IPS-20b (cell line): ENCODE measurements around the gene MAPKAP1.
"Not testable (repeated sequence)": the region's sequence is repeated elsewhere in the genome, so short reads cannot be mapped to it uniquely, and the experiment has no call there.

Experiments
- H3K27ac ChIP-seq: one replicate; pipeline ENCODE4 v1.5.1; 2013; ENCODE audit warnings: low read length
- H3K27me3 ChIP-seq: 2 replicates; pipeline ENCODE4 v1.6.1; 2013; ENCODE audit warnings: mild to moderate bottlenecking, low read length, inconsistent platforms; ENCODE audit not compliant: insufficient read depth
- H3K36me3 ChIP-seq: 2 replicates; pipeline ENCODE4 v1.6.1; 2013; ENCODE audit warnings: low read depth, mild to moderate bottlenecking, inconsistent platforms, low read length, moderate library complexity; ENCODE audit not compliant: insufficient read depth
- H3K4me1 ChIP-seq: 2 replicates; pipeline ENCODE4 v1.6.1; 2013; ENCODE audit warnings: mild to moderate bottlenecking, control low read depth, inconsistent platforms, low read length, moderate library complexity; ENCODE audit not compliant: insufficient read depth
- H3K4me3 ChIP-seq: 2 replicates; pipeline ENCODE4 v1.5.1; 2013; ENCODE audit warnings: mild to moderate bottlenecking, low read length, inconsistent platforms
- H3K9ac ChIP-seq: 2 replicates; pipeline ENCODE4 v1.6.1; 2013; ENCODE audit warnings: low read depth, mild to moderate bottlenecking, inconsistent platforms, low read length, moderate library complexity
- H3K9me3 ChIP-seq: 2 replicates; pipeline ENCODE4 v1.6.1; 2013; ENCODE audit warnings: mild to moderate bottlenecking, low read depth, low read length, inconsistent platforms; ENCODE audit not compliant: insufficient read depth

MAPKAP1 gene

DNA sequence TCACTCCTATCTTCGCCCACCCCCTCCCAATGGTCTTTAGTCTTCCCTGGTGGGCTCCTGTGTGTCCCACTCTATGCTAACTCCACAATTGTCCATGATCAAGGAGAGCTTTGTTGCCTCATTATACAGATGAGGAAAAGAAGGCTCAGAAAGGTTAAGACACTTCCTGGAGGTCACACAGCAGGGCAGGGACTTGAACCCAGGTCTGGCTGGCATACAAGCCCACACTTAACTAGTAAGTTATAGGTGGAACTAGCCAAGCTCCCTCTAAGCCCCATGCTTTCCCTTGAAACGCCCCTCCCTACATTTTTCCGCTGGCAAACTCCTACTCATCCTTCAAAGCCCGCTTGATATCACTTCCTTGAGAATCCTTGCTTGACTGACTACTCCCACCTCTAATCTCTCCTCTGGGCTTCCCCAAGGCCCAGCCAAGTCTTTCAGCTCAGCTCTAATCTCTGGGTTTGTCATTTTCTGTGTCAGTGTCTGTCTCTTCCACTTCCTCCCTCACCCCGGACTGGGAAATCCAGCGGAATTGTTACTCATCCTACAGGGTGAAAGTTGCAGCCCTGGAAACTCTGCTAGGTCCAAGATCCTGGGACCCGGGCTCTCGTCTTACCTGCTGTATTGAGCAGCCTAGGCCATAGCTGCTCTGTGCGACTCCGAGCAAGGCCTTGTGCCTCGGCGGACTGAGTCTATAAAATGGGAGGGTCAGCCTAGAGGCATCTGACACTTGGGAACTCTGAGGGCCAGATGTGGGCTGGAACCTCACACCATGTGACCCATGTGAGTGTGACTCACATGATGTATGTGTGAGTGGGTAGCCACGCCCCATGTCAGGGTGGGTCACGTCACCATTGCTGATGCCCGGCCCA lies 300.8 kb downstream of the MAPKAP1 start:
- Histone ChIP-seq H3K36me3 (no peaks in the 10 kb centered on the region), H3K9me3 (no peaks in the 10 kb centered on the region), H3K4me1 (no peaks in the 10 kb centered on the region), H3K9ac (no peak overlapping the region), H3K27me3 (peaks cover 23% of the 10 kb centered on the region), H3K27ac (no peak overlapping the region), H3K4me3 (no peak overlapping the region)

DNA sequence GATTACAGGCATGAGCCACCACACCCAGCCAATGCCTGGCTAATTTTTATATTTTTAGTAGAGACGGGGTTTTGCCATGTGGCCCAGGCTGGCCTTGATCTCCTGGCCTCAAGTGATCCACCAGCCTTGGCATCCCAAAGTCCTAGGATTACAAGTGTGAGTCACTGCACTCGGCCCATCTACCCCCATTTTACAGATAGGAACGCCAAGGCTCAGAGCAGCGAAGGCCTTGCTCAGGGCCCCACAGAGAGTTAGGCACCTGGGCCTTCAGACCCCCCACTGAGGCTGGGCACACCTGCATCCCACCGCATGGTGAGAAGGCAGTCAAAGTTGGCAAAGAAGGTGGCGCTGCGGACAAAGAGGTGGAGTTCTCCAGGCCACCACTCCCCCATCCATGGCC lies 302.3 kb downstream of the MAPKAP1 start:
- H3K27me3 ChIP-seq: peaks cover 23% of the 10 kb centered on the region

GRCh38 chr9:125400725-125401716 lies 306.0 kb downstream of the MAPKAP1 start:
- H3K27ac ChIP-seq: no peak overlapping the region
- H3K9ac ChIP-seq: no peak overlapping the region
- H3K9me3 ChIP-seq: no peaks in the 10 kb centered on the region
- no peak overlapping the region for H3K4me3 ChIP-seq
- H3K4me1 ChIP-seq: no peaks in the 10 kb centered on the region
- H3K36me3 ChIP-seq: no peaks in the 10 kb centered on the region
- H3K27me3 ChIP-seq: no peaks in the 10 kb centered on the region

More for the DNA sequence above, 302.3 kb downstream of the MAPKAP1 start:
- H3K9me3 ChIP-seq: no peaks in the 10 kb centered on the region
- no peak overlapping the region for H3K4me3 ChIP-seq
- H3K9ac ChIP-seq: no peak overlapping the region
- H3K4me1 ChIP-seq: no peaks in the 10 kb centered on the region
- no peaks in the 10 kb centered on the region for H3K36me3 ChIP-seq
- H3K27ac ChIP-seq: no peak overlapping the region

- H3K4me3 ChIP-seq, H3K9ac ChIP-seq, H3K9me3 ChIP-seq, H3K27me3 ChIP-seq, H3K27ac ChIP-seq, H3K36me3 ChIP-seq, H3K4me1 ChIP-seq: not testable (repeated sequence)
These were observed 306.8 kb downstream of the MAPKAP1 start for GRCh38 chr9:125400232-125400631.

DNA sequence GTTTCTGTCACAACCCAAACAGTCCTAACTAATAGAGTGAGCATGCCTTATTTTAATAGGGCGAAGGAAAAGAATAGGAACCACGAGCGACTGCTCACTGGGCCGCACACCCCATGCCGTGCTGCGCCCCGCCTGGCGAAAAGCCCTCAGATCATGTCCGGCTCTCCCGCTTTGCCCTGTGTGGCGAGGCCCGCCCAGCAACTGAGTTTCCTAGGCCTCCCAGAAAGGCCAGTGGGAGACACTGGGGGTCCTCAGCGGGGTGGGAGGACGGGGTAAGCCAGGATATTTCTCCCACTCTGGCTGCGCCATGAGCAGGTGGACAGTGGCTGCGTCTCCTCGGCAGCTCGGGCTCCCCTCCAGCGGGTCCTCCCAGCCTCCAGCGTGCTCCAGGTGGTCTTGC lies 307.3 kb downstream of the MAPKAP1 start:
- no peak overlapping the region for H3K9ac ChIP-seq
- no peak overlapping the region for H3K27ac ChIP-seq
- no peaks in the 10 kb centered on the region for H3K36me3 ChIP-seq

DNA sequence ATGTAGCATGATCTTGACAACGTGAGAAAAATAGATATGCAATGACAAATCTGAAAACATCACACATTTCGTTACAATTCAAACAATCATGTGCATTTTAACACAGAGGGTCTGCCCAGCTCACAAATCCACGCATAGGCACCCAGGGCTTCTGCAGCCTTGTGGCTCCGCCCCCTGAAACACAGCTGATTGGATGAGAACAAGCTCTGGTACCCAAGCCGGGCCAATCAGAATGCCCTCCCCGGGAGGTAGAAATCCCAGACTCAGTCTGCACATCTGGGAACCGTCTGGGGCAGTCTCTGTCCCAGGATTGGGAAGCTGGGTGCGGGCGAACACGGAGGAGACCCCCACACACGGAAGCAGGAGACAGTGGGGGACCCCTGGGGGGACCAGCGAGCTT lies 307.8 kb downstream of the MAPKAP1 start:
- no peaks in the 10 kb centered on the region for H3K36me3 ChIP-seq
- no peak overlapping the region for H3K9ac ChIP-seq

More for the DNA sequence above, 307.3 kb downstream of the MAPKAP1 start:
- H3K27me3 ChIP-seq: no peaks in the 10 kb centered on the region
- no peaks in the 10 kb centered on the region for H3K4me1 ChIP-seq
- H3K9me3 ChIP-seq: no peaks in the 10 kb centered on the region
- H3K4me3 ChIP-seq: no peak overlapping the region

DNA sequence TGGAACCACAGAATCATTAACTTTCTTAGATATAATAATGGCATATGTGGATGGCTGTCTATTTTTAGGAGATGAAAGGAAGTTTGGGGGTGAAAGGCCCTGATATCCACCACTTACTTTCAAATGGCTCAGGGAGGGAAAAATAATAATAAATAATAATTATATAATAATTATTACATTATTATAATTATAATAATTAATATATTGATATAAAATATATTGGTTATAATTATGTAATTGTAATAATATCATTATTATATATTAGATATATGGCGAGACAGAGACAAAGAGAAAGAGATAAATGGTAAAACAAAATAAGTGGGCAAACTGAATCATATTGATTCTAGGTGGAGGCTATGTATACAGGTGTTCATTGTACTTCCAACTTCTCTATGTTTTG lies 308.8 kb downstream of the MAPKAP1 start:
- Histone ChIP-seq H3K27ac (no peak overlapping the region), H3K9ac (no peak overlapping the region), H3K36me3 (no peaks in the 10 kb centered on the region), H3K9me3 (no peaks in the 10 kb centered on the region), H3K4me1 (no peaks in the 10 kb centered on the region), H3K27me3 (no peaks in the 10 kb centered on the region), H3K4me3 (no peak overlapping the region)

More for the DNA sequence above, 307.8 kb downstream of the MAPKAP1 start:
- Histone ChIP-seq H3K27me3 (no peaks in the 10 kb centered on the region), H3K4me1 (no peaks in the 10 kb centered on the region), H3K9me3 (no peaks in the 10 kb centered on the region), H3K4me3 (no peak overlapping the region), H3K27ac (no peak overlapping the region)

- Histone ChIP-seq H3K9me3 (no peaks in the 10 kb centered on the region), H3K27ac (no peak overlapping the region), H3K36me3 (no peaks in the 10 kb centered on the region), H3K9ac (no peak overlapping the region), H3K4me3 (no peak overlapping the region), H3K27me3 (no peaks in the 10 kb centered on the region), H3K4me1 (no peaks in the 10 kb centered on the region)
These were observed 309.3 kb downstream of the MAPKAP1 start for GRCh38 chr9:125397736-125398135.

GRCh38 chr9:125396799-125397198 lies 310.2 kb downstream of the MAPKAP1 start:
- Histone ChIP-seq H3K9ac (no peak overlapping the region), H3K4me1 (no peaks in the 10 kb centered on the region), H3K9me3 (no peaks in the 10 kb centered on the region), H3K27ac (no peak overlapping the region), H3K4me3 (no peak overlapping the region), H3K36me3 (no peaks in the 10 kb centered on the region), H3K27me3 (no peaks in the 10 kb centered on the region)

- no peaks in the 10 kb centered on the region for H3K36me3 ChIP-seq
- no peaks in the 10 kb centered on the region for H3K9me3 ChIP-seq
- H3K4me3 ChIP-seq: no peak overlapping the region
- H3K27ac ChIP-seq: no peak overlapping the region
- no peak overlapping the region for H3K9ac ChIP-seq
- no peaks in the 10 kb centered on the region; the same call in 1 of the 2 replicates for H3K4me1 ChIP-seq
- peaks cover 14% of the 10 kb centered on the region; the same call in 1 of the 2 replicates for H3K27me3 ChIP-seq
These were observed 313.6 kb downstream of the MAPKAP1 start for GRCh38 chr9:125393426-125393825.

DNA sequence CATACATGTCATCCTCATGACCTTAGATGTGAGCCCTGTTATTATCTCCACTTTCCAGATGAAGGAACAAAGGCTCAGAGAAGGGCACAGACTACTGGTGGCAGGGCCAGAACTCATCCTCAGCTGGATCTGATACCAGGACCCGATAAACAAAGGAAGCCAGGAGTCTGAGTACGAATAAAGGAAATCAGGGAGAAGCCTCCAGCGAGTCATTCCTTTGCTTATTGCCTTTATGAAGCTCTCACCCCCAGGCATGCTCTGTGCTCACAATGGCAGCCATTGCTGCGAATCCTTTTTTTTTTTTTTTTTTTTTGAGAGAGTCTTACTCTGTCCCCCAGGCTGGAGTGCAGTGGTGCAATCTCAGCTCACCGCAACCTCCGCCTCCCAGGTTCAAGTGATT lies 315.3 kb downstream of the MAPKAP1 start:
- peaks cover 18% of the 10 kb centered on the region; the same call in 1 of the 2 replicates for H3K27me3 ChIP-seq
- H3K4me1 ChIP-seq: no peaks in the 10 kb centered on the region; the same call in 1 of the 2 replicates
- no peaks in the 10 kb centered on the region for H3K9me3 ChIP-seq
- no peaks in the 10 kb centered on the region for H3K36me3 ChIP-seq
- no peak overlapping the region for H3K27ac ChIP-seq
- no peak overlapping the region for H3K4me3 ChIP-seq
- H3K9ac ChIP-seq: no peak overlapping the region
